GM12878 (cell line): ENCODE measurements around the gene ARHGAP27.

ENCODE experiments used
- ASH2L ChIP-seq: fragments of 300-600, 200-600 bp; sonication (generic); IDR thresholded peaks from 2 replicates; pipeline ENCODE4 v1.6.1; 2017; ENCODE audit warnings: low read depth, mild to moderate bottlenecking, borderline replicate concordance
- CEBPB ChIP-seq, 2 experiments: fragments of 150-350 bp in 1 of 2; IDR thresholded peaks; 2 replicates each; pipeline ENCODE4 v1.6.1; 2012 to 2014; ENCODE audit warnings: low read depth in 2 of 2, low read length in 2 of 2, borderline replicate concordance in 1 of 2, inconsistent platforms in 1 of 2
- CHD2 ChIP-seq: IDR thresholded peaks from 2 replicates; pipeline ENCODE4 v1.6.1; 2011; ENCODE audit warnings: low read depth, low read length, improper control_type of control experiment, borderline replicate concordance
- CTCF ChIP-seq, 3 experiments: IDR thresholded peaks in 2 of 3; conservative IDR thresholded peaks in 1 of 3; 2 replicates each; pipeline ENCODE4 v1.5.1; 2011; ENCODE audit warnings: low read depth in 3 of 3, low read length in 3 of 3, mild to moderate bottlenecking in 3 of 3, control low read depth in 2 of 3, moderate library complexity in 2 of 3, inconsistent platforms in 1 of 3, mixed read lengths in 1 of 3; ENCODE audit not compliant: control insufficient read depth in 2 of 3, insufficient read depth in 1 of 3; ENCODE audit errors: extremely low read depth in 1 of 3
- MYC ChIP-seq: IDR thresholded peaks from 2 replicates; pipeline ENCODE4 v1.6.1; 2011; ENCODE audit warnings: mild to moderate bottlenecking, low read length, moderate library complexity, inconsistent platforms; ENCODE audit not compliant: insufficient read depth, insufficient replicate concordance, insufficient read length, severe bottlenecking
- POLR2A ChIP-seq: IDR thresholded peaks from 2 replicates; pipeline ENCODE4 v1.6.1; 2011; ENCODE audit warnings: low read depth, mild to moderate bottlenecking, low read length

GRCh38 chr17:45402916-45403315 lies 29.8 kb downstream of the ARHGAP27 start:
- TF ChIP-seq CTCF (IDR thresholded peaks at IDR 0.05 in 2 of 3, conservative IDR thresholded peaks at IDR 0.05 in 1 of 3; ENCODE audit: control insufficient read depth in 2 of 3, extremely low read depth in 1 of 3, insufficient read depth in 1 of 3, low read depth in 3 of 3, low read length in 3 of 3) (no peak), CHD2 (no peak), POLR2A (no peak), ASH2L (no peak), CEBPB (IDR thresholded peaks at IDR 0.05; ENCODE audit: borderline replicate concordance in 1 of 2, low read depth in 2 of 2, low read length in 2 of 2) (no peak), MYC (no peak)
